MM.1S (cell line): ENCODE results near the gene DENND1A.

Experiments
- DNase-seq: peaks from one replicate; pipeline ENCODE4 v3.0.0-alpha.2; 2015
- H2AFZ ChIP-seq: fragments of 300-600 bp; sonication (generic); 2 replicates; pipeline ENCODE4 v1.6.0; 2016; ENCODE audit warnings: antibody characterized with exemption, low read length
- H3F3A ChIP-seq: fragments of 300-600 bp; sonication (generic); 2 replicates; pipeline ENCODE4 v1.6.1; 2016; ENCODE audit warnings: mild to moderate bottlenecking, antibody characterized with exemption, low read length, moderate library complexity, mixed read lengths; ENCODE audit not compliant: insufficient read depth
- H3K27ac ChIP-seq: fragments of 300-600 bp; sonication (generic); 2 replicates; pipeline ENCODE4 v1.5.1; 2016; ENCODE audit warnings: mild to moderate bottlenecking, low read length
- H3K27me3 ChIP-seq: fragments of 300-600 bp; sonication (generic); replicated peaks from 2 replicates; pipeline ENCODE4 v1.6.0; 2016; ENCODE audit warnings: low read length; ENCODE audit not compliant: insufficient read depth
- H3K36me3 ChIP-seq: fragments of 300-600 bp; sonication (generic); replicated peaks from 2 replicates; pipeline ENCODE4 v1.6.1; 2016; ENCODE audit warnings: mild to moderate bottlenecking, low read length, mixed read lengths; ENCODE audit not compliant: insufficient read depth
- H3K4me1 ChIP-seq: fragments of 300-600 bp; sonication (generic); 2 replicates; pipeline ENCODE4 v1.6.1; 2016; ENCODE audit warnings: low read length, mixed read lengths
- H3K4me2 ChIP-seq: fragments of 300-600 bp; sonication (generic); 2 replicates; pipeline ENCODE4 v1.6.0; 2016; ENCODE audit warnings: low read depth, low read length
- H3K4me3 ChIP-seq: fragments of 300-600 bp; sonication (generic); 2 replicates; pipeline ENCODE4 v1.5.1; 2016; ENCODE audit warnings: low read length, mixed read lengths
- H3K79me2 ChIP-seq: fragments of 300-600 bp; sonication (generic); 2 replicates; pipeline ENCODE4 v1.6.1; 2016; ENCODE audit warnings: mixed run types, low read length, mixed read lengths
- H3K9ac ChIP-seq: fragments of 300-600 bp; sonication (generic); 2 replicates; pipeline ENCODE4 v1.6.1; 2016; ENCODE audit warnings: low read length, mixed read lengths
- H3K9me2 ChIP-seq: fragments of 300-600 bp; sonication (generic); replicated peaks from 2 replicates; pipeline ENCODE4 v1.6.1; 2016; ENCODE audit warnings: mild to moderate bottlenecking, low read length, mixed read lengths; ENCODE audit not compliant: insufficient read depth
- H3K9me3 ChIP-seq: fragments of 300-600 bp; sonication (generic); replicated peaks from 2 replicates; pipeline ENCODE4 v1.6.1; 2016; ENCODE audit warnings: mild to moderate bottlenecking, low read length, mixed read lengths; ENCODE audit not compliant: insufficient read depth
- H4K20me1 ChIP-seq: fragments of 300-600 bp; sonication (generic); 2 replicates; pipeline ENCODE4 v1.6.1; 2016; ENCODE audit warnings: mild to moderate bottlenecking, low read length, moderate library complexity, mixed read lengths; ENCODE audit not compliant: insufficient read depth
- CTCF ChIP-seq: fragments of 300-600 bp; sonication (generic); IDR thresholded peaks from 2 replicates; pipeline ENCODE4 v1.5.1; 2016; ENCODE audit warnings: antibody characterized with exemption, low read length, mixed read lengths
- EZH2 ChIP-seq: fragments of 300-600 bp; sonication (generic); optimal IDR thresholded peaks from 2 replicates; pipeline ENCODE3; 2017; ENCODE audit warnings: low read depth, mild to moderate bottlenecking, antibody characterized with exemption, low read length, mixed read lengths
- EZH2phosphoT487 ChIP-seq: fragments of 300-600 bp; sonication (generic); IDR thresholded peaks from 2 replicates; pipeline ENCODE4 v1.6.1; 2018; ENCODE audit warnings: antibody characterized with exemption, low read length

DENND1A gene

GRCh38 chr9:123418506-123418905 lies 511.4 kb downstream of the DENND1A start:
- Histone ChIP-seq H3K4me2 (no peak overlapping the region), H3K27me3 (no peaks in the 10 kb centered on the region), H3K9me2 (no peaks in the 10 kb centered on the region), H3K4me3 (no peak overlapping the region), H3K9me3 (no peaks in the 10 kb centered on the region), H3K36me3 (no peaks in the 10 kb centered on the region), H3K79me2 (no peaks in the 10 kb centered on the region), H3K9ac (no peak overlapping the region), H4K20me1 (no peaks in the 10 kb centered on the region), H3K27ac (no peak overlapping the region), H3F3A (no peaks in the 10 kb centered on the region), H2AFZ (no peak overlapping the region), H3K4me1 (no peaks in the 10 kb centered on the region)
- no peak for DNase-seq
- no peak for TF ChIP-seq CTCF
- TF ChIP-seq EZH2phosphoT487, result no peak
- no peak for TF ChIP-seq EZH2

GRCh38 chr9:123418052-123418430 lies 511.9 kb downstream of the DENND1A start:
- no peaks in the 10 kb centered on the region for H4K20me1 ChIP-seq
- H3K4me2 ChIP-seq, result no peak overlapping the region
- H3K27me3 ChIP-seq, result no peaks in the 10 kb centered on the region
- no peaks in the 10 kb centered on the region for H3K9me2 ChIP-seq
- no peak overlapping the region for H3K27ac ChIP-seq
- H3K4me1 ChIP-seq, result no peaks in the 10 kb centered on the region
- H2AFZ ChIP-seq, result no peak overlapping the region
- no peaks in the 10 kb centered on the region for H3K36me3 ChIP-seq
- H3K4me3 ChIP-seq, result no peak overlapping the region
- no peaks in the 10 kb centered on the region for H3F3A ChIP-seq
- DNase-seq, result no peak
- H3K79me2 ChIP-seq, result no peaks in the 10 kb centered on the region
- H3K9me3 ChIP-seq, result no peaks in the 10 kb centered on the region
- TF ChIP-seq EZH2phosphoT487 (no peak), CTCF (no peak), EZH2 (no peak)
- no peak overlapping the region for H3K9ac ChIP-seq

GRCh38 chr9:123417289-123418051 lies 512.5 kb downstream of the DENND1A start:
- H3K4me1 ChIP-seq, result no peaks in the 10 kb centered on the region
- no peak overlapping the region for H3K4me2 ChIP-seq
- H3K79me2 ChIP-seq, result no peaks in the 10 kb centered on the region
- no peaks in the 10 kb centered on the region for H3K9me2 ChIP-seq
- no peak overlapping the region for H3K4me3 ChIP-seq
- no peak for DNase-seq
- H3K27me3 ChIP-seq, result no peaks in the 10 kb centered on the region
- H3K9me3 ChIP-seq, result no peaks in the 10 kb centered on the region
- H3K36me3 ChIP-seq, result no peaks in the 10 kb centered on the region
- H3F3A ChIP-seq, result no peaks in the 10 kb centered on the region
- H3K27ac ChIP-seq, result no peak overlapping the region
- no peak overlapping the region for H2AFZ ChIP-seq
- TF ChIP-seq EZH2phosphoT487 (no peak), EZH2 (no peak), CTCF (no peak)
- H4K20me1 ChIP-seq, result no peaks in the 10 kb centered on the region
- no peak overlapping the region for H3K9ac ChIP-seq
